SK-N-SH treated with all-trans-retinoic acid at 6 μM for 48 hours (cell line): ENCODE data around the gene FOXR1.

ENCODE experiments used
- CSDC2 ChIP-seq: fragments of 250-450 bp; sonication (Bioruptor Pico); IDR thresholded peaks from 2 replicates; pipeline ENCODE4 v1.5.0; 2020; ENCODE audit warnings: mild to moderate bottlenecking, moderate library complexity
- ISL1 ChIP-seq: fragments of 250-450 bp; sonication (Bioruptor Pico); IDR thresholded peaks from 2 replicates; pipeline ENCODE4 v2.1.2; 2022; ENCODE audit warnings: mild to moderate bottlenecking, moderate library complexity
- PATZ1 ChIP-seq: fragments of 250-450 bp; sonication (Bioruptor Pico); IDR thresholded peaks from 2 replicates; pipeline ENCODE4 v1.8.0; 2020; ENCODE audit warnings: mild to moderate bottlenecking, moderate library complexity, borderline replicate concordance
- RARB ChIP-seq: fragments of 250-450 bp; sonication (Bioruptor Pico); IDR thresholded peaks from 2 replicates; pipeline ENCODE4 v1.8.0; 2021; ENCODE audit warnings: mild to moderate bottlenecking, moderate library complexity
- SNAI2 ChIP-seq: fragments of 250-450 bp; sonication (Bioruptor Pico); IDR thresholded peaks from 2 replicates; pipeline ENCODE4 v1.5.0; 2020; ENCODE audit warnings: mild to moderate bottlenecking, moderate library complexity
- TCF4 ChIP-seq: fragments of 250-450 bp; sonication (Bioruptor Pico); IDR thresholded peaks from 2 replicates; pipeline ENCODE4 v1.8.0; 2021; ENCODE audit warnings: mild to moderate bottlenecking, moderate library complexity, borderline replicate concordance
- TOX ChIP-seq: fragments of 250-450 bp; sonication (Bioruptor Pico); IDR thresholded peaks from 2 replicates; pipeline ENCODE4 v1.8.0; 2021; ENCODE audit warnings: mild to moderate bottlenecking, moderate library complexity, borderline replicate concordance
- ZFP30 ChIP-seq: fragments of 450-650 bp; formaldehyde crosslinking; IDR thresholded peaks from 2 replicates; pipeline ENCODE4 v1.5.0; 2022; ENCODE audit warnings: mild to moderate bottlenecking, moderate library complexity
- ZNF70 ChIP-seq: fragments of 450-650 bp; formaldehyde crosslinking; IDR thresholded peaks from 2 replicates; pipeline ENCODE4 v1.5.0; 2020; ENCODE audit warnings: mild to moderate bottlenecking, moderate library complexity
- TF ChIP-seq, protein P1 (sequence below): fragments of 250-450 bp; sonication (Bioruptor Pico); IDR thresholded peaks from 2 replicates; pipeline ENCODE4 v1.5.1; 2021; ENCODE audit warnings: mild to moderate bottlenecking, moderate library complexity
- TF ChIP-seq, protein P2 (sequence below): fragments of 250-450 bp; sonication (Bioruptor Pico); IDR thresholded peaks from 2 replicates; pipeline ENCODE4 v1.5.1; 2020; ENCODE audit warnings: low read depth, mild to moderate bottlenecking, moderate library complexity
- TF ChIP-seq, protein P3 (sequence below): fragments of 250-450 bp; sonication (Bioruptor Pico); IDR thresholded peaks from 2 replicates; pipeline ENCODE4 v1.5.0; 2020; ENCODE audit warnings: mild to moderate bottlenecking, moderate library complexity

DNA sequence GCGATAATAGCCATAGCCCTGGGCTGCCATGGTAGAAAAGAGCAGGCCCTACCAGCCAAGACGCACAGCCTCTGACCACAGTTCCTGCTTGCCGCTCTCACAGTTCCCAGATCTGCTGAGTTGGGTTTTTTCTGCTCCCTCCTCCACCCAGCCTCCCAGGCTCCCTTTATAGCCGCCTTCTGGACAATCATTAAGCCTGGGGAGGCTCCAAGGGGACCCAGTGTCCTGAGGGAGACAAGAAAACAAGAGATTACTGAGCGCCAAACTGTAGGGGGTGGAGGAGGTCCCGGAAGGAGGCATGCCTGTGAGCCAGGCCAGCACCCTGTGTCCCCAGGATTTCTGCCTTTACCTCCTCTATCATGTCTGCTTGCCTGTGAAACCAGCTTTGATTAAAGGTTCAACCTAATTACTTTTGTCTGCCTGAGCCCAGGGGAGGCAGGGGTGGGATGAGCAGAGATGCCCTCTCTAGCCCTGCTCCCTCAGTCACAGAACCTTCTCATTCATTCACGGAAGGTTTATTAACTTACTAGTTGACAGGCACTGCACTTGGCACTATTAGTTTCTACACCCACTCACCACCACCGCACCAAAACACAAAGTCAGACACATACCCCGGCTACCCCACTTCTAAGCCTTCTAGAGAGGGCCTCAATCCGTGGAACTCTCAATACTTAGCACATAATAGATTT lies 57.9 kb downstream of the FOXR1 start:
- TF ChIP-seq PATZ1 (no peak), ZNF70 (CRISPR knock-in tag) (no peak), RARB (CRISPR knock-in tag) (no peak), ISL1 (no peak), SNAI2 (CRISPR knock-in tag) (no peak), TCF4 (no peak), CSDC2 (CRISPR knock-in tag) (no peak), TOX (CRISPR knock-in tag) (no peak), ZFP30 (CRISPR knock-in tag) (no peak)
- TF ChIP-seq, protein P1, sequence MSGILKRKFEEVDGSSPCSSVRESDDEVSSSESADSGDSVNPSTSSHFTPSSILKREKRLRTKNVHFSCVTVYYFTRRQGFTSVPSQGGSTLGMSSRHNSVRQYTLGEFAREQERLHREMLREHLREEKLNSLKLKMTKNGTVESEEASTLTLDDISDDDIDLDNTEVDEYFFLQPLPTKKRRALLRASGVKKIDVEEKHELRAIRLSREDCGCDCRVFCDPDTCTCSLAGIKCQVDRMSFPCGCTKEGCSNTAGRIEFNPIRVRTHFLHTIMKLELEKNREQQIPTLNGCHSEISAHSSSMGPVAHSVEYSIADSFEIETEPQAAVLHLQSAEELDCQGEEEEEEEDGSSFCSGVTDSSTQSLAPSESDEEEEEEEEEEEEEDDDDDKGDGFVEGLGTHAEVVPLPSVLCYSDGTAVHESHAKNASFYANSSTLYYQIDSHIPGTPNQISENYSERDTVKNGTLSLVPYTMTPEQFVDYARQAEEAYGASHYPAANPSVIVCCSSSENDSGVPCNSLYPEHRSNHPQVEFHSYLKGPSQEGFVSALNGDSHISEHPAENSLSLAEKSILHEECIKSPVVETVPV (CRISPR knock-in tag), result no peak
- TF ChIP-seq, protein P2, sequence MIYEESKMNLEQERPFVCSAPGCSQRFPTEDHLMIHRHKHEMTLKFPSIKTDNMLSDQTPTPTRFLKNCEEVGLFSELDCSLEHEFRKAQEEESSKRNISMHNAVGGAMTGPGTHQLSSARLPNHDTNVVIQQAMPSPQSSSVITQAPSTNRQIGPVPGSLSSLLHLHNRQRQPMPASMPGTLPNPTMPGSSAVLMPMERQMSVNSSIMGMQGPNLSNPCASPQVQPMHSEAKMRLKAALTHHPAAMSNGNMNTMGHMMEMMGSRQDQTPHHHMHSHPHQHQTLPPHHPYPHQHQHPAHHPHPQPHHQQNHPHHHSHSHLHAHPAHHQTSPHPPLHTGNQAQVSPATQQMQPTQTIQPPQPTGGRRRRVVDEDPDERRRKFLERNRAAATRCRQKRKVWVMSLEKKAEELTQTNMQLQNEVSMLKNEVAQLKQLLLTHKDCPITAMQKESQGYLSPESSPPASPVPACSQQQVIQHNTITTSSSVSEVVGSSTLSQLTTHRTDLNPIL, result no peak
- TF ChIP-seq, protein P3, sequence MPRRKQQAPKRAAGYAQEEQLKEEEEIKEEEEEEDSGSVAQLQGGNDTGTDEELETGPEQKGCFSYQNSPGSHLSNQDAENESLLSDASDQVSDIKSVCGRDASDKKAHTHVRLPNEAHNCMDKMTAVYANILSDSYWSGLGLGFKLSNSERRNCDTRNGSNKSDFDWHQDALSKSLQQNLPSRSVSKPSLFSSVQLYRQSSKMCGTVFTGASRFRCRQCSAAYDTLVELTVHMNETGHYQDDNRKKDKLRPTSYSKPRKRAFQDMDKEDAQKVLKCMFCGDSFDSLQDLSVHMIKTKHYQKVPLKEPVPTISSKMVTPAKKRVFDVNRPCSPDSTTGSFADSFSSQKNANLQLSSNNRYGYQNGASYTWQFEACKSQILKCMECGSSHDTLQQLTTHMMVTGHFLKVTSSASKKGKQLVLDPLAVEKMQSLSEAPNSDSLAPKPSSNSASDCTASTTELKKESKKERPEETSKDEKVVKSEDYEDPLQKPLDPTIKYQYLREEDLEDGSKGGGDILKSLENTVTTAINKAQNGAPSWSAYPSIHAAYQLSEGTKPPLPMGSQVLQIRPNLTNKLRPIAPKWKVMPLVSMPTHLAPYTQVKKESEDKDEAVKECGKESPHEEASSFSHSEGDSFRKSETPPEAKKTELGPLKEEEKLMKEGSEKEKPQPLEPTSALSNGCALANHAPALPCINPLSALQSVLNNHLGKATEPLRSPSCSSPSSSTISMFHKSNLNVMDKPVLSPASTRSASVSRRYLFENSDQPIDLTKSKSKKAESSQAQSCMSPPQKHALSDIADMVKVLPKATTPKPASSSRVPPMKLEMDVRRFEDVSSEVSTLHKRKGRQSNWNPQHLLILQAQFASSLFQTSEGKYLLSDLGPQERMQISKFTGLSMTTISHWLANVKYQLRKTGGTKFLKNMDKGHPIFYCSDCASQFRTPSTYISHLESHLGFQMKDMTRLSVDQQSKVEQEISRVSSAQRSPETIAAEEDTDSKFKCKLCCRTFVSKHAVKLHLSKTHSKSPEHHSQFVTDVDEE, result no peak
